GM18505 (cell line): ENCODE data around the gene MMP25.

Experiments
- ATAC-seq: cut with Tn5 transposase; IDR thresholded peaks from one replicate; pipeline ENCODE4 v1.9.1; 2021; ENCODE audit not compliant: unreplicated experiment
- POLR2A ChIP-seq: IDR thresholded peaks from 4 replicates; pipeline ENCODE4 v1.6.1; 2011; ENCODE audit warnings: borderline replicate concordance; ENCODE audit not compliant: insufficient read depth, insufficient read length; ENCODE audit errors: extremely low read depth

The MMP25 gene

DNA sequence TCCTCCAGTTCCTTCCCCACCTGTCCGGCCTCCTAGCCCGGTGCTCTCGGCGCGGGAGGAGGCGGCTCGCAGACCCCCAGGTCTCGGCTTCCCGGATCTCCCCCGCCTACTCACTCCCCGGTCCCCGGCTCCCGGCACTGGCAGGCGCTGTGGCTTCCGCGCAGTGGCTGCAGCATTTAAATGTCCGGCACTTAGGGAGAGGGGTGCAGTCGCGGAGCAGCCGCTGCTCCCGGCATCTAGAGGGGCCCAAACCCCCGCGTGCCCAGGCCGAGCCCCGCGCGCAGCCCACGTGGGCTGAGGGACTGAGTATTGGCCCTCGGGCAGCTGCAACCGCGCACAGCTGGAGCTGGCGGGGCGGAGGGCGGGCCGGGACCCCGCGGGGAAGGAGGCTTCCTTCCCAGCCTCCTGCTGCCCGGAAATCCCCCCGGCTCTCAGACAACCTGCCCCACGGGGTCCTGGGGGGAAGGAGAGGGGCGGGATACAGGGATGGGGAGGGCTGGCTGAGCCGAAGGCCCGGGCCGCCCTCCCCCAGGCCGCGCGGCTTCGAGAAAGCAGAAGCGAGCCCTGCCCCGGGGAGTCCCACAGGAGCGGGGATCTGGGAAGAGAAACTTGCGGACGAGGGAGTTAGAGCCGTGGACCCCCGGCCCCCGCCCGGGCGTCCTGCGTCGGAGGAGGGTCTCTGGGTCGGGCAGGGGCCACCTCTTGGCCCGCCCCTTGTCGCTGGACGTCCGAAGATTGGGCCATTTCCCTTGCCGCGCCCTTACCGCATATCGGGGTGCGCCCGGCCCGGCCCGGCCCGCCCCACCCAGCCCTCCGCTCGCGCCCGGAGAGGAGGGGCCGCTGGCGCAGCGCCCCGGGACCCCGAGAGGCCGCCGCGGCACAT is at the start of gene MMP25:
TSS of gene MMP25 (plus strand) at position 804 of the 883 bp plus-strand sequence. CDS start 357 bp downstream, outside the sequence.
- ATAC-seq = no peak
- TF ChIP-seq POLR2A = no peak

DNA sequence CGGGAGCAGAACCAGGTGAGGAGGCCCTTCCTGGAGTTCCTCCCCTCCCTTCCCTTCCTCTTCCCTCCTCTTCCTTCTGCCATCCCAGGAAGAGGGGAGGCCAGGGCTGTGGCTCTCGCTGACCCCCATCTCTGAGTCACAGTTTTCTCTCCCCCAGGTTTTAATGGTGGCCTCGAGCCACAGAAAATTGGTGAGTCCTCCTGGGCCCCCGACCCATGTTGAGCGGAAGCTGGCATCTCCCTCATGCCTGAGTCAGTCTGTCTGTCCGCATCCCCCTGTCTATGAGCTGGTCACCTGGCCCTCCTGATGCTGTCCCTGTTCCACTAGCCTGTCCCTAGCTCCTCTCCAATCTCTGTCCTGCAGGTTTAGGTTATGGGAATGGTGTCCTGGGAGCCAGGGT is 46.4 kb upstream of the MMP25 start:
- no peak for ATAC-seq
- no peak for TF ChIP-seq POLR2A

GRCh38 chr16:3000540-3000939 is 45.8 kb upstream of the MMP25 start:
- ATAC-seq = no peak
- TF ChIP-seq POLR2A = no peak

DNA sequence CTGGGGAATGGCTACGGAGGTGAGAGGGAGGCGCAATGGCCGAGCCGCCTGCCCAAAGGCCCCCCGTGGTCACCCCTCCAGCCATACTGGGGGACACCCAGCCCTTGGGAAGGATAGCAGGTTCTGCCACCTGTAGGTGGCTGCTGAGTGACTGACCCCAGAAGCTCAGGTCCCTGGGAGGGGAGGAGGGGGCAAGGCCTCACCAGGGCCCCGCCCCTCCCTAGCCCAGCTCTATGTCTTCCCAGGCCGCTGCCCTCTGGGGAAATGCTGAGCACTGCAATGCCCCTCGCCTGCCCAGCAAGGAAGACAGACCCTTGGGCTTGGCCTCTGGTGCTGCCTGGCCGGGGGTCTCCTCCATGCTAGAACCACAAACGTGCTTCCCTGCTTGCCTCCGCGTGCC is 45.0 kb upstream of the MMP25 start:
- no peak for TF ChIP-seq POLR2A
- ATAC-seq = no peak

- ATAC-seq = peak; percentile 85
- TF ChIP-seq POLR2A = no peak
These were observed 42.6 kb upstream of the MMP25 start for GRCh38 chr16:3003582-3004270.

DNA sequence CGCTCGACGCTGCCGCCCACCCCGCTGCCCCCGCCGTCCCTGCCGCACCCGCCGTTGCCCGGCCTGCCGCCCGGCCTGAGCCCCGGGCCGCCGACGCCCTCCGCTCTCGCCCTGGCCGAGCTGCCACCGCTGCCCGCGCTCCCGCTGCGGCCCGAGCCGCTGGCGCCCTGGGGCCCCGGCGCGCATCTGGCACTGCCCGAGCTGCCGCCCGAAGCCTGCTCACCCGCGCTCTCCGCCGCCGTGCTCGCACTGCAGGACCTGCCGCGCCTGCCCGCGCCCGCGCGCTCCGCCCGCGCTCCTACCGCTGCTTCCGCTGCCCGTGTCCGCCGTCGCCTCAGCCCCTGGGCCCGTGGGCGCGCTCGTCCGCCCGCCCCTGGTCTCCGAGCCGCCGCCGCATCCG is 42.0 kb upstream of the MMP25 start:
- TF ChIP-seq POLR2A = no peak
- ATAC-seq = peak; percentile 29

- no peak for ATAC-seq
- TF ChIP-seq POLR2A = no peak
These were observed 41.5 kb upstream of the MMP25 start for GRCh38 chr16:3004781-3005284.

DNA sequence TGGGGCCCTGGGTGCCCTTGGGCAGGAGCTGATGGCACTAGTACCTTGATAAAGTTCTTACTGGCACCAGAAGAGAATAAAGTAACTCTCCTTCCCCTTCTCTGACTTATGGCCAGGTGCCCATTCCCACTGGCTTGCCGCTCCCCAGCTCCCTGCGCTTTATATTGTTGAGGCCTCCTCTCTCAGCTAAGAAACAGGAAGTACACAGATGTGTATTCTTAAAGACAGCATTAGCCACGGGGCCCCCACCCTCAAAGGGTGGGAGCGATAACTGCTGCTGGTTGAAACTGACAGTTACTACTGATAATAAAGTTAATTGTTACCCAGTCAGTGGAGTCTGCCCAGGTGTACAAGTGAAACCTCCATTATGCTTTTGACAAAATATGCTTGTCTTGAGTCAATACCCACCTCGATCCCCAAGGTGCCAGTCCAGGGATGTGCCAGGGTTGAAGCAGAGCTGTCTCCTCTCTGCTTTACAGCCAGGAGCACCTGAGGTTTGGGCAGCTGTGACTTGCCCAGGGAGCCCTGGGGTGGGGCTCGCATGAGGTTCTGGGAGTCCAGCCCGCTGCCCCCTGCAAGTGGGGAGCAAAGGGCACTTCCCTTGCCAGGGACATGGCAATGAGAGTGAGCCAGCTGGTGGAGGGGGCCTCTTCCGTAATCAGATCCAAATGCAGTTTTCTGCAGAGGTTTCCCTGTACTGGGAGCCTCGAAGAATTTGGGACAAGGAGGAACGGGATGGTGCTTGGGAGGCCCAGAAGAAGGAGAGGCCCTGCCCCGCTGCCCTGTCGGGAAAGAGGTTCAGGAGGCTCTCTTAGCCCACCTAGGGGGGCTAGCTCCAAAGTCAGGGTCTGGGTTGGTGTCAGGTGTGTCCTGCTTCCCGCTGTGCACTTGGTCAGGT is 39.1 kb upstream of the MMP25 start:
- TF ChIP-seq POLR2A = no peak
- no peak for ATAC-seq

- no peak for ATAC-seq
These were observed 38.2 kb upstream of the MMP25 start for GRCh38 chr16:3007957-3008689.

GRCh38 chr16:3008690-3009037 is 37.7 kb upstream of the MMP25 start:
- TF ChIP-seq POLR2A = no peak
- ATAC-seq = no peak

More at GRCh38 chr16:3007957-3008689, 38.2 kb upstream of the MMP25 start:
- TF ChIP-seq POLR2A = no peak

- TF ChIP-seq POLR2A = no peak
- no peak for ATAC-seq
These were observed 36.6 kb upstream of the MMP25 start for GRCh38 chr16:3009568-3010390.

DNA sequence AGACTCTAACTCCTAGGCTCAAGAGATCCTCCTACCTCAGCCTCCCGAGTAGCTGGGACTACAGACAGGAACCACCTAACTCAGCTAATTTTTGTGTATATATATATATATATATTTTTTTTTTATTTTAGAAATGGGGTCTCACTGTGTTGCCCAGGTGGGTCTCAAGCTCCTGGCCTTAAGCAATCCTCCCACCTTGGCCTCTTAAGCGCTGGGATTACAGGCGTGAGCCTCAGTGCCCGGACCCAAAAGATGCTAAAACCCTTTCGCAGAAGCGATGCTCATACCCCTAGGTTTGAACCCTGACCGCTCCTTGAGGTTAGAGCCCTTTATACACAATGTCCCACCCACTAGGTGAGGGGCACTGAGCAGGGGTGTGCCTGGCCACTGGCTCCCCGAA is 35.9 kb upstream of the MMP25 start:
- ATAC-seq = no peak
- no peak for TF ChIP-seq POLR2A
